ENCODE results near the gene PER2. TPM values are rescaled to one million over a fixed set of nuclear protein-coding genes. Genes with fewer than 3 reads are reported as not detected.

PER2 gene
- total RNA-seq, 4 donors from 2014 or later: 4.1 to 7.5 (median 6.7) TPM

DNA sequence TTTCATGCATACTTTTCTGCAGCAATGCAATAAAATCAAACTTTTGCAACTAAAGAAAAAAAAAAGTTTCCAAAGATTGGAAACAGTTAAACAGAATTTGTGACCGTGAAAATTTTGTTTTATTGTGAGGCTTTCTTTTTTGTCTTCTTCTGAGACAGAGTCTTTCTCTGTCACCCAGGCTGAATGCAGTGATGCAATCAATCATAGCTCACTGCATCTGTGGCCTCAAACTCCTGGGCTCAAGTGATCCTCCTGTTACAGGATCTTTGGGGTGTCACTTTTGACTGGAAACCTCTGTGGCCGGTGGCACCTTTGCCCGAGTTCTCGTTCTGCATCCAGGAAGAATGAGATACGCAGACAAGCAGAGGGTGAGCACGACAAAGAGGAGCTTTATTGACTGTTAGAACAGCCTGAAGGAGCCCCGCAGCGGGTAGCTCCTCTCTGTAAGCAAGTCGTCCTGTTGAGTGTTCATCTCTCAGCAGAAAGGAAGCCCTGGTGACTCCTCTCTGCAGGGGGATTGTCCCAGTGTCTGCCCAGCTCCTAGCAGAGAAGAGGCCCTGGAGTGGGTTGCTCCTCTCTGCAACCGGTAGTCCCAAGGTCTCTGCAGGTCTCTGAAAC is 68.0 kb downstream of the PER2 start:
- intact Hi-C loops (cut with DNase I; ENCODE audit: low total_unique reads) (no loop called here), in situ Hi-C loops (cut with MboI; ENCODE audit: low sequenced_read_pairs in 4 of 4) (no loop called here)
- no peak for TF ChIP-seq POLR2A (IDR thresholded peaks at IDR 0.05)
- TF ChIP-seq, protein P1, sequence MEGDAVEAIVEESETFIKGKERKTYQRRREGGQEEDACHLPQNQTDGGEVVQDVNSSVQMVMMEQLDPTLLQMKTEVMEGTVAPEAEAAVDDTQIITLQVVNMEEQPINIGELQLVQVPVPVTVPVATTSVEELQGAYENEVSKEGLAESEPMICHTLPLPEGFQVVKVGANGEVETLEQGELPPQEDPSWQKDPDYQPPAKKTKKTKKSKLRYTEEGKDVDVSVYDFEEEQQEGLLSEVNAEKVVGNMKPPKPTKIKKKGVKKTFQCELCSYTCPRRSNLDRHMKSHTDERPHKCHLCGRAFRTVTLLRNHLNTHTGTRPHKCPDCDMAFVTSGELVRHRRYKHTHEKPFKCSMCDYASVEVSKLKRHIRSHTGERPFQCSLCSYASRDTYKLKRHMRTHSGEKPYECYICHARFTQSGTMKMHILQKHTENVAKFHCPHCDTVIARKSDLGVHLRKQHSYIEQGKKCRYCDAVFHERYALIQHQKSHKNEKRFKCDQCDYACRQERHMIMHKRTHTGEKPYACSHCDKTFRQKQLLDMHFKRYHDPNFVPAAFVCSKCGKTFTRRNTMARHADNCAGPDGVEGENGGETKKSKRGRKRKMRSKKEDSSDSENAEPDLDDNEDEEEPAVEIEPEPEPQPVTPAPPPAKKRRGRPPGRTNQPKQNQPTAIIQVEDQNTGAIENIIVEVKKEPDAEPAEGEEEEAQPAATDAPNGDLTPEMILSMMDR (IDR thresholded peaks at IDR 0.05 in 4 of 5, conservative IDR thresholded peaks at IDR 0.05 in 1 of 5): no peak
- ATAC-seq (no peak), DNase-seq (no peak)
- H3K4me1 ChIP-seq: peaks cover 19 to 23% of the 10 kb centered on the region in 2 donors
- H3K27me3 ChIP-seq: no peaks in the 10 kb centered on the region
- no peaks in the 10 kb centered on the region for H3K36me3 ChIP-seq
- H3K27ac ChIP-seq: peak overlapping the region in 2 of 4 donors; percentile 43 to 59
- peak overlapping the region in 1 of 4 donors; percentile 36 for H3K4me3 ChIP-seq
- H3K9me3 ChIP-seq: no peaks in the 10 kb centered on the region

GRCh38 chr2:238216651-238217184 is 71.7 kb downstream of the PER2 start:
- ATAC-seq (peak; percentile 86 to 93), DNase-seq (peak; percentile 64 to 75)
- TF ChIP-seq, protein P1 (IDR thresholded peaks at IDR 0.05 in 4 of 5, conservative IDR thresholded peaks at IDR 0.05 in 1 of 5): no peak
- TF ChIP-seq POLR2A (IDR thresholded peaks at IDR 0.05): no peak
- Histone ChIP-seq H3K4me3 (no peak overlapping the region), H3K27me3 (no peaks in the 10 kb centered on the region), H3K36me3 (no peaks in the 10 kb centered on the region), H3K4me1 (peaks cover 19 to 23% of the 10 kb centered on the region in 2 donors), H3K27ac (peak overlapping the region; percentile 67 to 84 (median 74)), H3K9me3 (no peaks in the 10 kb centered on the region)
- intact Hi-C loops (cut with DNase I; ENCODE audit: low total_unique reads) (loop anchor here (2.0 kb wide), 1 partner anchor 40 kb away; no protein-coding TSS in a partner anchor), in situ Hi-C loops (cut with MboI; ENCODE audit: low sequenced_read_pairs in 4 of 4) (no loop called here)

DNA sequence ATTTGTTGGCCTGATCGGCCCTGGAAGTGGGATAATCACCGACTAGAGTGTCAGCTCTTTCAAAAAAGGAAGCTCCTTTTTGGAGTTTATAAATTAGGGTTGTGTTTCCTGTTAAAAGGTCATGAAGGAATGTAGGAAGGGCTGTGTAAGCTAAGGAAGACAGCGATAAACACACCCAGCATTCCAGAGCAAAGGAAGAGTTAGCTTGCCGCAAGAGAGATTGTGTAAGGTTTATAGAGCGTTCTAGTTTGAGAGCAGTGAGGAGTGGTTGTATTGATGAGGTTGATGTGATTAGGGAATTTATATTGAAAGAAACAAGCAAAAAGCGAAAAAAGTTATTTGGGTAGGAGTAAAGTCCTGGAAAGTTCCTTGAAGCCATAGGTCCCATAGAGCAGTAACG is 81.4 kb downstream of the PER2 start:
- in situ Hi-C loops (cut with MboI; ENCODE audit: low sequenced_read_pairs in 4 of 4): no loop called here
- no peaks in the 10 kb centered on the region for H3K9me3 ChIP-seq
- DNase-seq: no peak

GRCh38 chr2:238203973-238204683 is 84.3 kb downstream of the PER2 start:
- Histone ChIP-seq H3K27ac (peak overlapping the region; percentile 83 to 94 (median 91)), H3K4me1 (peaks cover 28 to 37% of the 10 kb centered on the region in 2 donors), H3K27me3 (no peaks in the 10 kb centered on the region), H3K9me3 (no peaks in the 10 kb centered on the region), H3K4me3 (peak overlapping the region; percentile 51 to 85 (median 66)), H3K36me3 (no peaks in the 10 kb centered on the region)
- no peak for TF ChIP-seq POLR2A (IDR thresholded peaks at IDR 0.05)
- TF ChIP-seq, protein P1 (IDR thresholded peaks at IDR 0.05 in 4 of 5, conservative IDR thresholded peaks at IDR 0.05 in 1 of 5): no peak
- intact Hi-C loops (cut with DNase I; ENCODE audit: low total_unique reads): loop anchor here (2.0 kb wide), 3 partner anchors 85 to 345 kb away; partner anchors contain the start of genes PER2, RAMP1 and SCLY
- DNase-seq (no peak), ATAC-seq (peak; percentile 22 to 43)
- in situ Hi-C loops (cut with MboI; ENCODE audit: low sequenced_read_pairs in 4 of 4): no loop called here

More for the DNA sequence above, 81.4 kb downstream of the PER2 start:
- Histone ChIP-seq H3K27ac (no peak overlapping the region), H3K36me3 (no peaks in the 10 kb centered on the region), H3K4me1 (peaks cover 6 to 9% of the 10 kb centered on the region in 2 donors), H3K4me3 (no peak overlapping the region), H3K27me3 (no peaks in the 10 kb centered on the region)
- no peak for TF ChIP-seq POLR2A (IDR thresholded peaks at IDR 0.05)
- TF ChIP-seq, protein P1 (IDR thresholded peaks at IDR 0.05 in 4 of 5, conservative IDR thresholded peaks at IDR 0.05 in 1 of 5): no peak
- intact Hi-C loops (cut with DNase I; ENCODE audit: low total_unique reads): no loop called here
- no peak for ATAC-seq

Data from gastrocnemius medialis (tissue), 4 donors.